Fibroblast of lung (primary cell): ENCODE results near the gene UBE3D.

ENCODE experiments used
- CTCF ChIP-seq, 2 donors: IDR thresholded peaks in 1 of 2; conservative IDR thresholded peaks in 1 of 2; 1 replicate in 1 of 2; 2 replicates in 1 of 2; pipeline ENCODE4 v1.5.1; 2011 to 2012; ENCODE audit warnings: low read length in 2 of 2, control low read depth in 1 of 2, inconsistent platforms in 1 of 2, low read depth in 1 of 2, mild to moderate bottlenecking in 1 of 2
- EZH2 ChIP-seq: IDR thresholded peaks from 2 replicates; pipeline ENCODE4 v1.5.1; 2012; ENCODE audit warnings: low read length, control low read depth, mild to moderate bottlenecking; ENCODE audit errors: missing control alignments

- no peak for TF ChIP-seq CTCF (conservative IDR thresholded peaks at IDR 0.05 in 1 of 2, IDR thresholded peaks at IDR 0.05 in 1 of 2; ENCODE audit: low read depth in 1 of 2, low read length in 2 of 2)
- TF ChIP-seq EZH2 = no peak
Measured at GRCh38 chr6:82875573-82876185, 190.0 kb downstream of the UBE3D start.
